NCI-H187 treated with DMSO at 0.1 percent for 48 hours (cell line): ENCODE results near the gene C4B.
"Not testable (repeated sequence)": the region's sequence is repeated elsewhere in the genome, so short reads cannot be mapped to it uniquely, and the experiment has no call there.

Experiments
- DNase-seq: peaks from one replicate; lab custom pipeline; 2025; lab: John Stamatoyannopoulos, UW

The C4B gene

DNA sequence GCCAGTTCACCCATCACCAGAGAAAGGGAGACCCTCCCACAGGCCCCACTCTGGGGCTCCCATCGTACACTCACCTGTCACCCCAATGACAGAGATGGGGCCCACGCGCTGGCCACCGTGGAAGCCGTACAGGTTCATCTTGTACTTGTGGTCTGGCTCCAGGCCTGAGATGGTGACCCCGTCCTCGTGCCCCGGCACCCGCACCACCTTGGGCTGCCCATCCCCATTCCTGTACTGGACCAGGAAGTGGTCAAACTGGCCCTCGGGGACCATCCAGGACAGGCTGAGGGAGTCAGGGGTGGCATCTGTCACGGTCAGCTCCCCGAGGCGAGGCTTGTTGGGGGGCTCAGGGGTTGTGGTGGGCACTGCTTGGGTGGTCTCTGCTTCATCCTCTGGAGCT lies 38.7 kb downstream of the C4B start:
- not testable (repeated sequence) for DNase-seq

- not testable (repeated sequence) for DNase-seq
Observed at GRCh38 chr6:32055756-32056155, 41.2 kb downstream of the C4B start.

DNA sequence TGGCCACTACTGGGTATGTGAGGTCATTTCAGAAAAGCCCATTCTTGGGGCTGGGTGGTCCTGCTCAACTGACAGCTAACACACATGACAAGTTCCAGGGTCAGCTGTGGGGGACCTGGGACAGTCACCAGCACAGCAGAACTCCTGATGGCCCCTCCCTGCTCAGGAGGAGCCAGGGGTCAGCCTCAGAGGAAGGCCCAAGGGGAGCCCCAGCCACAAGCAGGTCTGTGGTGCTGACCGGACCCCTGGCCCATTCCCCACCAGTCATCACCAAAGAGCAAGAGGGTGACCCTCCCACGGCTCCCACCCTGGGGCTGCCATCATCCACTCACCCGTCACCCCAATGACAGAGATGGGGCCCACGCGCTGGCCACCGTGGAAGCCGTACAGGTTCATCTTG lies 41.7 kb downstream of the C4B start:
- DNase-seq, result no peak

GRCh38 chr6:32057966-32058365 lies 43.4 kb downstream of the C4B start:
- DNase-seq, result no peak

DNA sequence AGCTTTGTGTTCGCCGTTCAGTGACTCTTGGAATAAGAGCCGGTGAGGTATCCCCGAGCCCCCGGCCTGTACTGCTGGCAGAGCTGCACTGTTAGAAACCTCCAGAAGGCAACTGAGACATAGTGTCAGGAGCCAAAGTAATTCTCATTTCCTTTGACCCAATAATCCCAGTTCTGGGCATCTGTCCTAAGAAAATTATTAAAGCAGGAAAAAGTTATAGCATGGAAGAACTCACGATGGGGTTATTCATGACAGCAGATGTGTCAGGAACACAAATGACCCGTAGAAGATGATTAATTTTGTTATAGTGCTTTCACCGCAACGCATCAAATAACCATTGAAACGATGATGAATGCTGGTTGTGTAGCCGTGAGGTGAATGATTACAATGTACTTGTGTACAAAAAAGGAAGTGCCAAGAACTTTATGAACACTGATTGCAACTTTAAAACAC lies 43.9 kb downstream of the C4B start:
- no peak for DNase-seq

- no peak for DNase-seq
Observed at GRCh38 chr6:32060966-32061655, 46.5 kb downstream of the C4B start.

- DNase-seq, result no peak
Observed at GRCh38 chr6:32064706-32065105, 50.1 kb downstream of the C4B start.

DNA sequence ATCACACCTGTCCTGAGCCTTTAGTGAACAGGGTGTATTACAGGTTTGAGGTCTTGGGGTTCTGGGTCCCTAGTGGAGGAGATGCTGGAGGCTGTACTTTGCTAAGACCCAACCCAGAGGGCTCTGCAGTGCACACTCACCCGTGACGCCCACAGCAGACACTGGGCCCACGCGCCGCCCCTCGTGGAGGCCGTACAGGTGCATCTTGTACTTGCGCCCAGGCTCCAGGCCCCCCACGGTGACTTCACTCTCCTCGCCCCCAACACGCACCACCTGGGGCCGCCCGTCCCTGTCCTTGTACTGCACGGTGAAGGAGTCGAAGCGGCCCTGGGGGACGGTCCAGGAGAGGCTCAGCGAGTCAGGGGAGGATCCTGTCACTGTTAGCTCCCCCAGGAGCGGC lies 52.9 kb downstream of the C4B start:
- DNase-seq, result not testable (repeated sequence)

DNA sequence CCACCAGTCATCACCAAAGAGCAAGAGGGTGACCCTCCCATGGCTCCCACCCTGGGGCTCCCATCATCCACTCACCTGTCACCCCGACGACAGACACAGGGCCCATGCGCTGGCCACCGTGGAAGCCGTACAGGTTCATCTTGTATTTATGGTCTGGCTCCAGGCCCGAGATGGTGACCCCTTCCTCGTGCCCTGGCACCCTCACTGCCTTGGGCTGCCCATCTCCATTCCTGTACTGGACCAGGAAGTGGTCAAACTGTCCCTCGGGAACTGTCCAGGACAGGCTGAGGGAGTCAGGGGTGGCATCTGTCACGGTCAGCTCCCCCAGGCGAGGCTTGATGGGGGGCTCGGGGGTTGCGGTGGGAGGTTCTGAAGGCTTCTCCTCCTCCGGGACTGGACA lies 53.7 kb downstream of the C4B start:
- DNase-seq, result not testable (repeated sequence)

GRCh38 chr6:32068867-32069266 lies 54.3 kb downstream of the C4B start:
- DNase-seq, result no peak

GRCh38 chr6:32069460-32069859 lies 54.9 kb downstream of the C4B start:
- no peak for DNase-seq

- DNase-seq, result no peak
Observed at GRCh38 chr6:32069878-32070515, 55.4 kb downstream of the C4B start.

DNA sequence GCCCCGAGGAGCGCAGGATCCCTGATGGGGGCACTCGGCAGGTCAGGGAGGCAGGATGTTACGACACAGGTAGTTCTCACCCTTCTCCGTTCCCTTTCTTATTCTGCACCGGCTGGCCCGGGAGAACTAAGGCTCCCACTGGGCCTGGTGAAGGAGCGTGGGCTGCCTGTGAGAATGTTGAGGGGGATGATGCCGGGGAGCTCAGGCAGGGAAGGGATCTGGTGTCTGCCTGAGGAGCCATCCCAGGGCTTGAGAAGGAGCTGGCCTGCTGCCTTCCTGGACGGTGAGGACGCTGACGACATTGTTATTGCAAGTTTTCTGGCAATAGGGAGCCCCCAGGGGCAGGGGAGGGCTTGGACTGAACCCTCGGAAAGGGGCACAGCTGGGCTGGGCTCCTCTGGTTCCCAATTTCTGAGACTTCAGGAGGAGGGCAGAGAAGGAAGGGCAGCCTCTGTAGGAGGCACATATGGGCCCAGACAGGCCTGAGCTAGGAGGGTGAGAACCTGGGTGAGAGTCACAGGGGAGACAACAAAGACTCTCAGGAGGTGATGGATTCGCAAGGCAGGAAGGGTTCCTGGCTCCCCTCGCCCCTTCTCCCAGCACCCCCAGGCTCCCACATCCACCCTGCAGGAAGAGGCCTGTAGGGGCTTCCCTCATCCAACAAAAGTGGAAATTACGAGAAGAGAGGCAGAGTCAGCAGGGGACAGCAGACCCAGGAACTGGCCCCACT lies 56.4 kb downstream of the C4B start:
- no peak for DNase-seq

GRCh38 chr6:32073101-32073500 lies 58.5 kb downstream of the C4B start:
- no peak for DNase-seq

- no peak for DNase-seq
Observed at GRCh38 chr6:32073613-32074012, 59.0 kb downstream of the C4B start.

- DNase-seq, result no peak
Observed at GRCh38 chr6:32074996-32075532, 60.5 kb downstream of the C4B start.

DNA sequence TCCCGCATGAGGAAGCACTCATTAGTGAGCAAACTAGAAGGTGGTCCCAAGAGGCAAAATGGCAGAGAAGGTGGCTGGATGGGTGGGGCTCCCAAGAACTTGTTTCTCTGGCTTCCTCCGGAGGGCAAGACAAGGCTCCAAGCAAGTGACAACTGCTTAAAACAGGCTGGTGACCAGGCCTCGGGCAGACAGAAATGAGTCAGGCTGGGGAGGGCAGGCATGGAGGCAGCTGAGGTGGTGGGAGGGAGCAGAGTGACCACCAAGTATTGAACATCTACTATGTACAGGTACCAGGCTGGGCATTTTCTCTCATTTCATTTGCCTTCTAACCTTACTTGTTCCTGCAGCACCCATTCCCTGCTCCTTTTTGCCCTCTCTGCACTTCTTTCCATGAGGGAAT lies 61.2 kb downstream of the C4B start:
- no peak for DNase-seq

DNA sequence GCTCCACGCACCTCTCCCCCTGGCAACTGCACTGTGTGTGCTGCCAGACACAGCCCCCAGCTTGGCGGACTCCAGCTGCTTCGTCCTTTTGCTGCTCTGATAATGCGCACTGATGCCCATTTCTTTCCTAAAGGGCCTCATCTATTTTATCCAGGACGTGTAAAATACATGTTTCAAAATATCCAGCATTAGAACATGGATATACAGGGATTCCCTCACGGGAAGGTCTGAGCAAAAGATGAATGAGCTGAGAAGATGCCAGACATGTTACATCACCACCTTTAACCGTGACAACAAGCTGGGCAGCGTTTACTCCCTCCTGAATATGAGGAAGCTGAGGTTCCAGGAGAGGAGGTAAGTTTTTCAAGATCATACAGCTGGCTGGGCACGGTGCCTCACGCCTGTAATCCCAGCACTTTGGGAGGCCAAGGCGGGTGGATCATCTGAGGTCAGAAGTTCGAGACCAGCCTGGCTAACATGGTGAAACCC lies 61.8 kb downstream of the C4B start:
- no peak for DNase-seq

- DNase-seq, result no peak
Observed at GRCh38 chr6:32079566-32080290, 65.1 kb downstream of the C4B start.

GRCh38 chr6:32081168-32081990 lies 66.8 kb downstream of the C4B start:
- no peak for DNase-seq

- DNase-seq, result no peak
Observed at GRCh38 chr6:32082478-32082877, 67.9 kb downstream of the C4B start.
